Astrocyte (in vitro differentiated cells and primary cell): Measurements from ENCODE around the gene PTPRM. TPM values are rescaled to one million over a fixed set of nuclear protein-coding genes. Genes with fewer than 3 reads are reported as not detected.

Experiments
- DNase-seq: peaks from one replicate; pipeline ENCODE4 v3.0.0-alpha.2; 2010; ENCODE audit warnings: low read depth
- FAIRE-seq: peaks from 2 replicates; lab custom pipeline; 2011; peaks lifted over from hg19 to GRCh38; lab: Jason Lieb, UNC
- H2AFZ ChIP-seq: 2 replicates; pipeline ENCODE4 v1.6.0; 2012; ENCODE audit warnings: low read depth, low read length, inconsistent platforms
- H3K27ac ChIP-seq: 2 replicates; pipeline ENCODE4 v1.5.1; 2011; ENCODE audit warnings: low read depth, low read length, inconsistent platforms
- H3K27me3 ChIP-seq: 2 replicates; pipeline ENCODE4 v1.6.0; 2011; ENCODE audit warnings: low read length, inconsistent platforms; ENCODE audit not compliant: insufficient read depth
- H3K36me3 ChIP-seq: 2 replicates; pipeline ENCODE4 v1.5.1; 2011; ENCODE audit warnings: low read length, inconsistent platforms; ENCODE audit not compliant: insufficient read depth
- H3K4me1 ChIP-seq: 2 replicates; pipeline ENCODE4 v1.5.1; 2011; ENCODE audit warnings: low read length, inconsistent platforms; ENCODE audit not compliant: insufficient read depth
- H3K4me2 ChIP-seq: 2 replicates; pipeline ENCODE4 v1.6.0; 2012; ENCODE audit warnings: low read length, inconsistent platforms
- H3K4me3 ChIP-seq: 2 replicates; pipeline ENCODE4 v1.5.1; 2011; ENCODE audit warnings: low read depth, mild to moderate bottlenecking, low read length, inconsistent platforms; ENCODE audit not compliant: insufficient read depth
- H3K79me2 ChIP-seq: 2 replicates; pipeline ENCODE4 v1.6.0; 2012; ENCODE audit warnings: mild to moderate bottlenecking, low read length, inconsistent platforms; ENCODE audit not compliant: insufficient read depth
- H3K9ac ChIP-seq: 2 replicates; pipeline ENCODE4 v1.6.0; 2012; ENCODE audit warnings: mild to moderate bottlenecking, low read length, inconsistent platforms
- H3K9me3 ChIP-seq: 2 replicates; pipeline ENCODE4 v1.5.1; 2012; ENCODE audit warnings: low read depth, mild to moderate bottlenecking, low read length, inconsistent platforms; ENCODE audit not compliant: insufficient read depth
- H4K20me1 ChIP-seq: 2 replicates; pipeline ENCODE4 v1.6.0; 2012; ENCODE audit warnings: low read length, inconsistent platforms; ENCODE audit not compliant: insufficient read depth
- H3K27ac Mint-ChIP-seq: one replicate; pipeline ENCODE4 v1.8.0; 2021; ENCODE audit warnings: mild to moderate bottlenecking, mixed read lengths; ENCODE audit not compliant: unreplicated experiment
- H3K27me3 Mint-ChIP-seq: one replicate; pipeline ENCODE4 v1.8.0; 2021; ENCODE audit warnings: low read depth, mixed read lengths; ENCODE audit not compliant: unreplicated experiment
- H3K36me3 Mint-ChIP-seq: one replicate; pipeline ENCODE4 v1.8.0; 2021; ENCODE audit warnings: low read depth, mixed read lengths; ENCODE audit not compliant: unreplicated experiment
- H3K4me1 Mint-ChIP-seq: one replicate; pipeline ENCODE4 v1.8.0; 2021; ENCODE audit warnings: low read depth, mixed read lengths; ENCODE audit not compliant: unreplicated experiment
- H3K4me3 Mint-ChIP-seq: one replicate; pipeline ENCODE4 v1.8.0; 2021; ENCODE audit warnings: mild to moderate bottlenecking, moderate library complexity, mixed read lengths; ENCODE audit not compliant: unreplicated experiment
- H3K9me3 Mint-ChIP-seq: one replicate; pipeline ENCODE4 v1.8.0; 2021; ENCODE audit warnings: mild to moderate bottlenecking, mixed read lengths; ENCODE audit not compliant: unreplicated experiment
- CTCF ChIP-seq: IDR thresholded peaks from 2 replicates; pipeline ENCODE4 v1.5.1; 2011; ENCODE audit warnings: low read depth, mild to moderate bottlenecking, inconsistent platforms, low read length, moderate library complexity; ENCODE audit not compliant: insufficient read depth
- EZH2 ChIP-seq: IDR thresholded peaks from 2 replicates; pipeline ENCODE4 v1.6.1; 2012; ENCODE audit warnings: mild to moderate bottlenecking, low read length, inconsistent platforms; ENCODE audit not compliant: insufficient read depth
- total RNA-seq: library from RNA; stranded (reverse); gene quantifications from 2 replicates; pipeline ENCODE4 v1.2.1, GENCODE V29; 2021

PTPRM gene
- total RNA-seq, 1 donor from 2014 or later: 59.6 TPM

DNA sequence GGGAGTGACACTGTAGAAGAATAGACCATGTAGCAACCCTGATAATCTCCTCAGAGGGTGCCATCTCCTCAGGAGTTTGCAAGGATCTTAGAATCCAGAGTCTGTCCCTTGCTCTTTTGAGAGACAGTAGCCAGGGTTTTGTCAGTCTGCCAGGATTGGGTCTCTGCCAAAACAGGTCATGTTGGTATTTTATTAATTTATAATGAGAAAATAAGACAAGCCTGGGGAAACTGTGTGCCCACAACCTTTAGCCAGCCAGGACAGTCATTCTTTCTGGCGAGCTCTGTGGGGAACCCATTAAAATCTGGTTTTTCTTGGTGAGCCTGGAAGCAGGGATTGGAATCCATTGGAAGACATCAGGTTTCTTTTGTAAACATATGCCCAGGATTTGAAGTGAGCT, 78.6 kb downstream of the PTPRM start:
- Mint-ChIP-seq H3K36me3 (peaks cover 1% of the 10 kb centered on the region), H3K9me3 (peaks cover 3% of the 10 kb centered on the region), H3K4me3 (no peak overlapping the region), H3K4me1 (no peaks in the 10 kb centered on the region), H3K27ac (no peak overlapping the region), H3K27me3 (no peaks in the 10 kb centered on the region)
- H3K36me3 ChIP-seq: no peaks in the 10 kb centered on the region
- no peak overlapping the region for H3K9ac ChIP-seq
- H3K27me3 ChIP-seq: no peaks in the 10 kb centered on the region
- H3K4me2 ChIP-seq: no peak overlapping the region
- H3K9me3 ChIP-seq: no peaks in the 10 kb centered on the region
- H3K79me2 ChIP-seq: peaks cover 9% of the 10 kb centered on the region
- peaks cover 15% of the 10 kb centered on the region for H4K20me1 ChIP-seq
- H2AFZ ChIP-seq: no peak overlapping the region
- no peak overlapping the region for H3K27ac ChIP-seq
- FAIRE-seq (no peak), DNase-seq (no peak)
- no peak for TF ChIP-seq EZH2
- TF ChIP-seq CTCF: no peak
- no peaks in the 10 kb centered on the region for H3K4me1 ChIP-seq
- no peak overlapping the region for H3K4me3 ChIP-seq

- no peaks in the 10 kb centered on the region for H3K27me3 Mint-ChIP-seq
- peaks cover 5% of the 10 kb centered on the region for H3K9me3 Mint-ChIP-seq
- H3K4me3 ChIP-seq: no peak overlapping the region
- no peak for FAIRE-seq
- no peak overlapping the region for H3K27ac Mint-ChIP-seq
- H3K79me2 ChIP-seq: peaks cover 9% of the 10 kb centered on the region
- H3K4me2 ChIP-seq: no peak overlapping the region
- H3K9ac ChIP-seq: no peak overlapping the region
- H3K4me1 Mint-ChIP-seq: no peaks in the 10 kb centered on the region
- no peak overlapping the region for H2AFZ ChIP-seq
- no peaks in the 10 kb centered on the region for H3K27me3 ChIP-seq
- no peak for TF ChIP-seq EZH2
- no peak for TF ChIP-seq CTCF
- peaks cover 15% of the 10 kb centered on the region for H4K20me1 ChIP-seq
- no peak overlapping the region for H3K4me3 Mint-ChIP-seq
- no peaks in the 10 kb centered on the region for H3K36me3 ChIP-seq
- H3K27ac ChIP-seq: no peak overlapping the region
- H3K9me3 ChIP-seq: no peaks in the 10 kb centered on the region
- DNase-seq: no peak
- H3K4me1 ChIP-seq: no peaks in the 10 kb centered on the region
- H3K36me3 Mint-ChIP-seq: peaks cover 1% of the 10 kb centered on the region
Observed at GRCh38 chr18:7646174-7646886, 79.2 kb downstream of the PTPRM start.

GRCh38 chr18:7647500-7647899, 80.4 kb downstream of the PTPRM start:
- Histone ChIP-seq H3K4me3 (no peak overlapping the region), H4K20me1 (peaks cover 12% of the 10 kb centered on the region), H3K4me2 (no peak overlapping the region), H3K36me3 (no peaks in the 10 kb centered on the region), H3K27ac (no peak overlapping the region), H3K4me1 (no peaks in the 10 kb centered on the region), H3K9me3 (no peaks in the 10 kb centered on the region), H3K79me2 (peaks cover 9% of the 10 kb centered on the region), H2AFZ (no peak overlapping the region), H3K9ac (no peak overlapping the region), H3K27me3 (no peaks in the 10 kb centered on the region)
- Mint-ChIP-seq H3K4me3 (no peak overlapping the region), H3K36me3 (peaks cover 1% of the 10 kb centered on the region), H3K27ac (no peak overlapping the region), H3K27me3 (no peaks in the 10 kb centered on the region), H3K4me1 (no peaks in the 10 kb centered on the region), H3K9me3 (peaks cover 5% of the 10 kb centered on the region)
- no peak for TF ChIP-seq CTCF
- TF ChIP-seq EZH2: no peak
- DNase-seq (no peak), FAIRE-seq (no peak)
